Measurements from ENCODE around the gene FBXW8.

Gene FBXW8

GRCh38 chr12:116928504-116928903 is 17.8 kb downstream of the FBXW8 start:
- H3K4me1 Mint-ChIP-seq = peaks cover 62% of the 10 kb centered on the region

GRCh38 chr12:116929885-116930284 is 19.1 kb downstream of the FBXW8 start:
- Mint-ChIP-seq H3K27me3 (no peaks in the 10 kb centered on the region), H3K4me1 (peaks cover 57% of the 10 kb centered on the region), H3K4me3 (no peak overlapping the region), H3K27ac (no peak overlapping the region), H3K36me3 (peaks cover 32% of the 10 kb centered on the region), H3K9me3 (no peaks in the 10 kb centered on the region)

More at GRCh38 chr12:116928504-116928903, 17.8 kb downstream of the FBXW8 start:
- Mint-ChIP-seq H3K9me3 (no peaks in the 10 kb centered on the region), H3K27ac (no peak overlapping the region), H3K36me3 (peaks cover 27% of the 10 kb centered on the region), H3K27me3 (no peaks in the 10 kb centered on the region), H3K4me3 (no peak overlapping the region)

GRCh38 chr12:116931665-116932064 is 20.9 kb downstream of the FBXW8 start:
- Mint-ChIP-seq H3K4me1 (peaks cover 49% of the 10 kb centered on the region), H3K27ac (no peak overlapping the region), H3K36me3 (peaks cover 37% of the 10 kb centered on the region), H3K27me3 (no peaks in the 10 kb centered on the region), H3K9me3 (no peaks in the 10 kb centered on the region), H3K4me3 (no peak overlapping the region)

GRCh38 chr12:116933091-116933490 is 22.3 kb downstream of the FBXW8 start:
- Mint-ChIP-seq H3K9me3 (no peaks in the 10 kb centered on the region), H3K36me3 (peaks cover 39% of the 10 kb centered on the region), H3K4me3 (no peak overlapping the region), H3K4me1 (peaks cover 49% of the 10 kb centered on the region), H3K27me3 (no peaks in the 10 kb centered on the region), H3K27ac (no peak overlapping the region)

GRCh38 chr12:116933512-116934246 is 22.9 kb downstream of the FBXW8 start:
- Mint-ChIP-seq H3K36me3 (peaks cover 34% of the 10 kb centered on the region), H3K4me1 (peaks cover 49% of the 10 kb centered on the region), H3K27me3 (no peaks in the 10 kb centered on the region), H3K27ac (no peak overlapping the region), H3K9me3 (no peaks in the 10 kb centered on the region), H3K4me3 (no peak overlapping the region)

GRCh38 chr12:116934908-116935705 is 24.4 kb downstream of the FBXW8 start:
- Mint-ChIP-seq H3K27me3 (no peaks in the 10 kb centered on the region), H3K4me1 (peaks cover 49% of the 10 kb centered on the region), H3K27ac (no peak overlapping the region), H3K9me3 (no peaks in the 10 kb centered on the region), H3K36me3 (peaks cover 29% of the 10 kb centered on the region), H3K4me3 (no peak overlapping the region)

- peaks cover 33% of the 10 kb centered on the region for H3K4me1 Mint-ChIP-seq
- H3K9me3 Mint-ChIP-seq = no peaks in the 10 kb centered on the region
- no peaks in the 10 kb centered on the region for H3K27me3 Mint-ChIP-seq
- peaks cover 32% of the 10 kb centered on the region for H3K36me3 Mint-ChIP-seq
- no peak overlapping the region for H3K27ac Mint-ChIP-seq
- no peak overlapping the region for H3K4me3 Mint-ChIP-seq
Observed at GRCh38 chr12:116937640-116938039, 26.9 kb downstream of the FBXW8 start.

- Mint-ChIP-seq H3K4me1 (peaks cover 24% of the 10 kb centered on the region), H3K27ac (no peak overlapping the region), H3K36me3 (peaks cover 35% of the 10 kb centered on the region)
Observed at GRCh38 chr12:116939734-116940133, 29.0 kb downstream of the FBXW8 start.

GRCh38 chr12:116941188-116941587 is 30.4 kb downstream of the FBXW8 start:
- H3K27me3 Mint-ChIP-seq = no peaks in the 10 kb centered on the region
- H3K27ac Mint-ChIP-seq = no peak overlapping the region
- no peaks in the 10 kb centered on the region for H3K9me3 Mint-ChIP-seq
- peaks cover 36% of the 10 kb centered on the region for H3K36me3 Mint-ChIP-seq
- peaks cover 17% of the 10 kb centered on the region for H3K4me1 Mint-ChIP-seq
- no peak overlapping the region for H3K4me3 Mint-ChIP-seq

More at GRCh38 chr12:116939734-116940133, 29.0 kb downstream of the FBXW8 start:
- Mint-ChIP-seq H3K4me3 (no peak overlapping the region), H3K27me3 (no peaks in the 10 kb centered on the region), H3K9me3 (no peaks in the 10 kb centered on the region)

GRCh38 chr12:116943419-116944372 is 32.9 kb downstream of the FBXW8 start:
- H3K27ac Mint-ChIP-seq = no peak overlapping the region
- H3K4me3 Mint-ChIP-seq = no peak overlapping the region
- peaks cover 4% of the 10 kb centered on the region for H3K4me1 Mint-ChIP-seq
- H3K27me3 Mint-ChIP-seq = no peaks in the 10 kb centered on the region
- no peaks in the 10 kb centered on the region for H3K9me3 Mint-ChIP-seq
- peaks cover 32% of the 10 kb centered on the region for H3K36me3 Mint-ChIP-seq

- peaks cover 29% of the 10 kb centered on the region for H3K36me3 Mint-ChIP-seq
- no peak overlapping the region for H3K27ac Mint-ChIP-seq
Observed at GRCh38 chr12:116945886-116946550, 35.3 kb downstream of the FBXW8 start.

GRCh38 chr12:116948298-116948697 is 37.5 kb downstream of the FBXW8 start:
- no peaks in the 10 kb centered on the region for H3K4me1 Mint-ChIP-seq
- no peak overlapping the region for H3K4me3 Mint-ChIP-seq
- no peak overlapping the region for H3K27ac Mint-ChIP-seq
- no peaks in the 10 kb centered on the region for H3K9me3 Mint-ChIP-seq
- peaks cover 26% of the 10 kb centered on the region for H3K36me3 Mint-ChIP-seq
- no peaks in the 10 kb centered on the region for H3K27me3 Mint-ChIP-seq

More at GRCh38 chr12:116945886-116946550, 35.3 kb downstream of the FBXW8 start:
- no peaks in the 10 kb centered on the region for H3K9me3 Mint-ChIP-seq
- H3K4me1 Mint-ChIP-seq = no peaks in the 10 kb centered on the region
- no peaks in the 10 kb centered on the region for H3K27me3 Mint-ChIP-seq
- H3K4me3 Mint-ChIP-seq = no peak overlapping the region

GRCh38 chr12:116950628-116951325 is 40.0 kb downstream of the FBXW8 start:
- Mint-ChIP-seq H3K4me3 (no peak overlapping the region), H3K4me1 (peaks cover 11% of the 10 kb centered on the region), H3K36me3 (peaks cover 17% of the 10 kb centered on the region), H3K27ac (no peak overlapping the region), H3K9me3 (no peaks in the 10 kb centered on the region), H3K27me3 (no peaks in the 10 kb centered on the region)

- no peak overlapping the region for H3K4me3 Mint-ChIP-seq
- peaks cover 15% of the 10 kb centered on the region for H3K4me1 Mint-ChIP-seq
- H3K9me3 Mint-ChIP-seq = no peaks in the 10 kb centered on the region
Observed at GRCh38 chr12:116954710-116955381, 44.1 kb downstream of the FBXW8 start.

More at GRCh38 chr12:116954710-116955381, 44.1 kb downstream of the FBXW8 start:
- no peaks in the 10 kb centered on the region for H3K27me3 Mint-ChIP-seq
- no peak overlapping the region for H3K27ac Mint-ChIP-seq
- peaks cover 9% of the 10 kb centered on the region for H3K36me3 Mint-ChIP-seq

Data from activated naive CD4-positive, alpha-beta T cell treated with anti-CD3 and anti-CD28 coated beads, Interleukin-2, amount 50 U/mL, for 24 hours (primary cell).